Mucosa of descending colon (tissue), 3 donors: ENCODE data around the gene SLC24A4. TPM values are rescaled to one million over a fixed set of nuclear protein-coding genes. Genes with fewer than 3 reads are reported as not detected.

ENCODE experiments used
- ATAC-seq: fragments of 200-7000 bp; cut with Tn5 transposase; one replicate; pipeline ENCODE4 v1.9.1; 2020; ENCODE audit warnings: mild to moderate bottlenecking, moderate library complexity
- DNase-seq, 3 donors: peaks; one replicate each; pipeline ENCODE4 v3.0.0-alpha.2; 2020
- H3K36me3 ChIP-seq: fragments of 200-600 bp; one replicate; pipeline ENCODE4 v1.8.0; 2021; ENCODE audit warnings: low read depth, mild to moderate bottlenecking
- H3K4me1 ChIP-seq: fragments of 200-600 bp; one replicate; pipeline ENCODE4 v1.8.0; 2021; ENCODE audit warnings: low read depth, mild to moderate bottlenecking
- H3K4me3 ChIP-seq: fragments of 200-600 bp; one replicate; pipeline ENCODE4 v1.8.0; 2021; ENCODE audit warnings: mild to moderate bottlenecking
- H3K9me3 ChIP-seq: fragments of 200-600 bp; one replicate; pipeline ENCODE4 v1.8.0; 2021; ENCODE audit warnings: mild to moderate bottlenecking
- intact Hi-C, 2 donors: fragments of 100-400 bp; cut with DNase I in 1 of 2; cut with micrococcal nuclease in 1 of 2; formaldehyde crosslinking; loops; one replicate each; pipeline versions ENCODE4 v1.11.0 to v1.11.1; 2022; cut with DNase I, micrococcal nuclease
- total RNA-seq, 3 donors: library from RNA; stranded (reverse); fragmentation: NEBNext Ultra II Directional in 2 of 3; extraction: Animal tissue kit (Norgen Biotek cat#: 25700) in 2 of 3; gene quantifications; one replicate each; pipeline versions ENCODE4 v1.2.1 to v1.2.4, GENCODE V29; 2021 to 2023
- TF ChIP-seq, protein P1 (sequence below): fragments of 200-600 bp; IDR thresholded peaks from one replicate; pipeline ENCODE4 v1.8.0; 2022; ENCODE audit warnings: antibody characterized with exemption, mild to moderate bottlenecking
- donor health status: DM: no; HTN: no; CAD: no; lungs with moderate emphysema.
- donor health status: DM: no; HTN: no; CAD: no.
- donor health status: DM: no; HTN: yes; CAD: no.

Gene SLC24A4
- total RNA-seq, 3 donors from 2014 or later, result 0.14 to 0.63 (median 0.27) TPM

GRCh38 chr14:92382677-92383076, 59.7 kb downstream of the SLC24A4 start:
- intact Hi-C loops, result no loop called here
- Histone ChIP-seq H3K4me1 (no peaks in the 10 kb centered on the region), H3K4me3 (no peak overlapping the region), H3K36me3 (no peaks in the 10 kb centered on the region), H3K9me3 (no peaks in the 10 kb centered on the region)
- ATAC-seq (peak; percentile 33), DNase-seq (peak in 1 of 3 donors; percentile 10)
- TF ChIP-seq, protein P1, sequence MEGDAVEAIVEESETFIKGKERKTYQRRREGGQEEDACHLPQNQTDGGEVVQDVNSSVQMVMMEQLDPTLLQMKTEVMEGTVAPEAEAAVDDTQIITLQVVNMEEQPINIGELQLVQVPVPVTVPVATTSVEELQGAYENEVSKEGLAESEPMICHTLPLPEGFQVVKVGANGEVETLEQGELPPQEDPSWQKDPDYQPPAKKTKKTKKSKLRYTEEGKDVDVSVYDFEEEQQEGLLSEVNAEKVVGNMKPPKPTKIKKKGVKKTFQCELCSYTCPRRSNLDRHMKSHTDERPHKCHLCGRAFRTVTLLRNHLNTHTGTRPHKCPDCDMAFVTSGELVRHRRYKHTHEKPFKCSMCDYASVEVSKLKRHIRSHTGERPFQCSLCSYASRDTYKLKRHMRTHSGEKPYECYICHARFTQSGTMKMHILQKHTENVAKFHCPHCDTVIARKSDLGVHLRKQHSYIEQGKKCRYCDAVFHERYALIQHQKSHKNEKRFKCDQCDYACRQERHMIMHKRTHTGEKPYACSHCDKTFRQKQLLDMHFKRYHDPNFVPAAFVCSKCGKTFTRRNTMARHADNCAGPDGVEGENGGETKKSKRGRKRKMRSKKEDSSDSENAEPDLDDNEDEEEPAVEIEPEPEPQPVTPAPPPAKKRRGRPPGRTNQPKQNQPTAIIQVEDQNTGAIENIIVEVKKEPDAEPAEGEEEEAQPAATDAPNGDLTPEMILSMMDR, result no peak

- intact Hi-C loops, result no loop called here
- ATAC-seq, result no peak
- no peaks in the 10 kb centered on the region for H3K36me3 ChIP-seq
Observed at GRCh38 chr14:92383805-92384204, 60.8 kb downstream of the SLC24A4 start.

GRCh38 chr14:92384461-92385133, 61.6 kb downstream of the SLC24A4 start:
- H3K4me1 ChIP-seq, result no peaks in the 10 kb centered on the region
- H3K4me3 ChIP-seq, result no peak overlapping the region
- TF ChIP-seq, protein P1, result no peak
- intact Hi-C loops, result no loop called here
- no peaks in the 10 kb centered on the region for H3K9me3 ChIP-seq
- no peak for ATAC-seq
- no peaks in the 10 kb centered on the region for H3K36me3 ChIP-seq
- DNase-seq, result no peak

More at GRCh38 chr14:92383805-92384204, 60.8 kb downstream of the SLC24A4 start:
- Histone ChIP-seq H3K4me3 (no peak overlapping the region), H3K9me3 (no peaks in the 10 kb centered on the region), H3K4me1 (no peaks in the 10 kb centered on the region)
- TF ChIP-seq, protein P1, result no peak
- DNase-seq, result no peak

GRCh38 chr14:92385561-92385960, 62.6 kb downstream of the SLC24A4 start:
- Histone ChIP-seq H3K36me3 (no peaks in the 10 kb centered on the region), H3K9me3 (no peaks in the 10 kb centered on the region), H3K4me1 (no peaks in the 10 kb centered on the region), H3K4me3 (no peak overlapping the region)
- ATAC-seq (no peak), DNase-seq (no peak)
- intact Hi-C loops, result no loop called here
- TF ChIP-seq, protein P1, result no peak

DNA sequence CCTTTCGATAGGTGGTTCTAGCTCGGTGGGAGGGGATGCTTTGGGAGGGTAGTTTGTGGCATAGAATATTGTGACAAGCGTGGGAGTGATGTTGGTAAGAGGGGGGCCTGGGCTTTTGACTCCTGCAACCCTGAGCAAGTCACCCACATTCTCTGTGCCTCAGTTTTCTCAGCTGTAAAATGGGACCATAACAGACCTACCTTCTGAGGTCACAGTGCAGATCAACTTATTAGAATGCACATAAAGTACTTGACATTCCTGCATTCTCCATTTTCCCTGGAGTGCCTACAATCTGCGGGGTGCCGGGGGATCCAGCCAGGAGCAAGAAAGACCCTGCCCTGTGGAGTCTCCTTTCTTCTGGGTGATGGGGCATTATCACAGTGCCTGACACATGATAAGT, 63.2 kb downstream of the SLC24A4 start:
- Histone ChIP-seq H3K36me3 (no peaks in the 10 kb centered on the region), H3K4me1 (no peaks in the 10 kb centered on the region), H3K9me3 (no peaks in the 10 kb centered on the region), H3K4me3 (no peak overlapping the region)
- no peak for DNase-seq
- intact Hi-C loops, result no loop called here
- no peak for ATAC-seq
- TF ChIP-seq, protein P1, result no peak
